HFFc6 (cell line): ENCODE measurements around the gene IGF1R. TPM values are rescaled to one million over a fixed set of nuclear protein-coding genes. Genes with fewer than 3 reads are reported as not detected.
"Not testable (repeated sequence)": the region's sequence is repeated elsewhere in the genome, so short reads cannot be mapped to it uniquely, and the experiment has no call there.

Experiments
- DNase-seq: peaks from one replicate; pipeline ENCODE4 v3.0.0-alpha.2; 2018
- H3K27ac Mint-ChIP-seq: 2 replicates; pipeline ENCODE4 v1.8.0; 2020; ENCODE audit warnings: mild to moderate bottlenecking, mixed read lengths
- H3K27me3 Mint-ChIP-seq: 2 replicates; pipeline ENCODE4 v1.8.0; 2021; ENCODE audit warnings: mild to moderate bottlenecking, moderate library complexity, mixed read lengths; ENCODE audit not compliant: insufficient read depth
- H3K36me3 Mint-ChIP-seq: 2 replicates; pipeline ENCODE4 v1.8.0; 2021; ENCODE audit warnings: low read depth, mixed read lengths
- H3K4me1 Mint-ChIP-seq: 2 replicates; pipeline ENCODE4 v1.8.0; 2020; ENCODE audit warnings: low read depth, mixed read lengths
- H3K4me3 Mint-ChIP-seq: 2 replicates; pipeline ENCODE4 v1.8.0; 2020; ENCODE audit warnings: mild to moderate bottlenecking, moderate library complexity, mixed read lengths
- H3K9me3 Mint-ChIP-seq: 2 replicates; pipeline ENCODE4 v1.8.0; 2020; ENCODE audit warnings: mild to moderate bottlenecking, mixed read lengths
- CTCF ChIP-seq: fragments of 200-600 bp; sonication (generic); IDR thresholded peaks from 2 replicates; pipeline ENCODE4 v1.5.0; 2021; ENCODE audit warnings: antibody characterized with exemption, mild to moderate bottlenecking
- total RNA-seq, 6 experiments: library from RNA; stranded (reverse); fragmentation: NEBNext Ultra II Directional; extraction: Animal tissue kit (Norgen Biotek cat#: 25700); gene quantifications; 2 replicates in 1 of 6; 3 replicates in 5 of 6; pipeline ENCODE4 v1.2.3, GENCODE V29; 2021

Gene IGF1R
- total RNA-seq, 6 experiments from 2014 or later: 46.7 to 61.9 (median 50.1) TPM

- Mint-ChIP-seq H3K27ac (no peak overlapping the region), H3K27me3 (peaks cover 9% of the 10 kb centered on the region), H3K9me3 (peaks cover 12% of the 10 kb centered on the region), H3K36me3 (peaks cover 14% of the 10 kb centered on the region), H3K4me1 (no peaks in the 10 kb centered on the region), H3K4me3 (no peak overlapping the region)
- TF ChIP-seq CTCF: no peak
- no peak for DNase-seq
Measured at GRCh38 chr15:99002226-99002625, 353.9 kb downstream of the IGF1R start.

GRCh38 chr15:99003317-99003716, 355.0 kb downstream of the IGF1R start:
- H3K36me3 Mint-ChIP-seq: peaks cover 22% of the 10 kb centered on the region
- not testable (repeated sequence) for DNase-seq, H3K27me3 Mint-ChIP-seq, H3K27ac Mint-ChIP-seq, H3K4me1 Mint-ChIP-seq, H3K4me3 Mint-ChIP-seq
- H3K9me3 Mint-ChIP-seq: peaks cover 12% of the 10 kb centered on the region

- H3K27ac Mint-ChIP-seq, DNase-seq: not testable (repeated sequence)
- peaks cover 15% of the 10 kb centered on the region for H3K36me3 Mint-ChIP-seq
Measured at GRCh38 chr15:99004998-99005974, 356.9 kb downstream of the IGF1R start.

GRCh38 chr15:99006146-99006545, 357.8 kb downstream of the IGF1R start:
- Mint-ChIP-seq H3K27me3 (peaks cover 1% of the 10 kb centered on the region), H3K4me1 (peaks cover 21% of the 10 kb centered on the region), H3K36me3 (peaks cover 9% of the 10 kb centered on the region), H3K9me3 (no peaks in the 10 kb centered on the region; the same call in 1 of the 2 replicates), H3K4me3 (no peak overlapping the region), H3K27ac (no peak overlapping the region)
- DNase-seq: no peak
- no peak for TF ChIP-seq CTCF

More at GRCh38 chr15:99004998-99005974, 356.9 kb downstream of the IGF1R start:
- H3K9me3 Mint-ChIP-seq, H3K27me3 Mint-ChIP-seq, H3K4me3 Mint-ChIP-seq: not testable (repeated sequence)
- peaks cover 12% of the 10 kb centered on the region for H3K4me1 Mint-ChIP-seq

GRCh38 chr15:99006904-99007495, 358.7 kb downstream of the IGF1R start:
- no peaks in the 10 kb centered on the region; the same call in 1 of the 2 replicates for H3K9me3 Mint-ChIP-seq
- peaks cover 1% of the 10 kb centered on the region for H3K27me3 Mint-ChIP-seq
- H3K36me3 Mint-ChIP-seq: peaks cover 9% of the 10 kb centered on the region
- H3K27ac Mint-ChIP-seq: no peak overlapping the region
- H3K4me3 Mint-ChIP-seq: no peak overlapping the region
- peaks cover 25% of the 10 kb centered on the region for H3K4me1 Mint-ChIP-seq
- TF ChIP-seq CTCF: no peak
- no peak for DNase-seq

- Mint-ChIP-seq H3K4me3 (no peak overlapping the region), H3K27ac (no peak overlapping the region)
Measured at GRCh38 chr15:99009741-99010330, 361.5 kb downstream of the IGF1R start.

More at GRCh38 chr15:99009741-99010330, 361.5 kb downstream of the IGF1R start:
- no peak for DNase-seq
- Mint-ChIP-seq H3K27me3 (peaks cover 1% of the 10 kb centered on the region), H3K9me3 (no peaks in the 10 kb centered on the region; the same call in 1 of the 2 replicates), H3K4me1 (peaks cover 31% of the 10 kb centered on the region), H3K36me3 (peaks cover 9% of the 10 kb centered on the region)
- TF ChIP-seq CTCF: no peak
